GM21381 (cell line): ENCODE results near the gene RNF151.
A peak's percentile ranks its signal among the peaks of the same experiment; 100 is the strongest.
"Not testable (repeated sequence)": the region's sequence is repeated elsewhere in the genome, so short reads cannot be mapped to it uniquely, and the experiment has no call there.

ENCODE experiments used
- ATAC-seq: cut with Tn5 transposase; IDR thresholded peaks from one replicate; pipeline ENCODE4 v1.9.1; 2021; ENCODE audit warnings: mild to moderate bottlenecking, moderate library complexity; ENCODE audit not compliant: unreplicated experiment

The RNF151 gene, protein sequence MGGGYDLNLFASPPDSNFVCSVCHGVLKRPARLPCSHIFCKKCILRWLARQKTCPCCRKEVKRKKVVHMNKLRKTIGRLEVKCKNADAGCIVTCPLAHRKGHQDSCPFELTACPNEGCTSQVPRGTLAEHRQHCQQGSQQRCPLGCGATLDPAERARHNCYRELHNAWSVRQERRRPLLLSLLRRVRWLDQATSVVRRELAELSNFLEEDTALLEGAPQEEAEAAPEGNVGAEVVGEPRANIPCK

DNA sequence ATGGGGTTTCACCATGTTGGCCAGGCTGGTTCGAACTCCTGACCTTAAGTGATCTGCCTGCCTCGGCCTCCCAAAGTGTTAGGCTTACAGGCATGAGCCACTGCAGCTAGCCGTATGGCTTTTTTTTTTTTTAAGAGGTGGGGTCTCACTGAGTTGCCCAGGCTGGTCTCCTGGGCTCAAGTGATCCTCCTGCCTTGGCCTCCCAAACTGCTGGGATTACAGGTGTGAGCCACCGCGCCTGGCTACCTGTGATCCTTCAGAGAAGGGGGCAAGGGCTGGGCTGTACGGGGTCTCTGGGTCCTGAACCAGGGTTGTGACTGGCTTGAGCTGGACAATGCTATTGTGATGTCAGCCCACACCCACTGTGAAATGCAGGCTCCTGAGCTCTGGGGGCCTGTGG, at the start of gene RNF151:
Gene RNF151, plus strand, starts transcription at position 397 of the 400 bp plus-strand sequence. CDS start 26 bp downstream, outside the sequence.
- ATAC-seq: no peak

DNA sequence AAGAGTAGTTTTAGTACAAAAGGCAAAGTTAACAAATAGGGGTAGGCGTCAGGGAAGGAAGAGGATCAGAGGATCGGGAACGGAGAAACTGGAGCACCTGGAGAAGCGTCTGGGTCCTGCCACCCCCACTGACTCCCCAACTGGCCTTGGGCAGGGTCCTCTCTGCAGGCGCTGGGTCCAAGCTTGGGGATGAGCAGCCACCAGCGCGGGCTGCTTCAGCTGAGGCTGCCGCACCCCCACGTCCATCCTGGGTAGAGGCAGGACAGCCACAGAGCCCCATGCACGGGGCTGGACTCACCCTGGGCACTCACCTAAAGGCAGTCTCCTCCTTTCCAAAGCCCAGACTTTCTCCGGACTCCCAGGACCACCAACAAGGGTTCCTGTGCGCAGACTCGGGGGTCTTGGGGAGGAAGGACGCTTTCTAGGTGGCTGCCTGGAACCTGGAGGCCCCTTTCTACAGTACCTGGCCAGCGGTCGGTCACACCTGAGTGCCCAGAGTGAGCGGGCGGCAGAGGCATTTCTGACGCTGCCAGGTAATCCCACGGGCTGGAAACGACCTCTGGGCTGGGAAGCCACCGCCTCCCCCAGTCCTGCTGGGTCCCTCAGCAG, 49.5 kb upstream of the RNF151 start:
- no peak for ATAC-seq

DNA sequence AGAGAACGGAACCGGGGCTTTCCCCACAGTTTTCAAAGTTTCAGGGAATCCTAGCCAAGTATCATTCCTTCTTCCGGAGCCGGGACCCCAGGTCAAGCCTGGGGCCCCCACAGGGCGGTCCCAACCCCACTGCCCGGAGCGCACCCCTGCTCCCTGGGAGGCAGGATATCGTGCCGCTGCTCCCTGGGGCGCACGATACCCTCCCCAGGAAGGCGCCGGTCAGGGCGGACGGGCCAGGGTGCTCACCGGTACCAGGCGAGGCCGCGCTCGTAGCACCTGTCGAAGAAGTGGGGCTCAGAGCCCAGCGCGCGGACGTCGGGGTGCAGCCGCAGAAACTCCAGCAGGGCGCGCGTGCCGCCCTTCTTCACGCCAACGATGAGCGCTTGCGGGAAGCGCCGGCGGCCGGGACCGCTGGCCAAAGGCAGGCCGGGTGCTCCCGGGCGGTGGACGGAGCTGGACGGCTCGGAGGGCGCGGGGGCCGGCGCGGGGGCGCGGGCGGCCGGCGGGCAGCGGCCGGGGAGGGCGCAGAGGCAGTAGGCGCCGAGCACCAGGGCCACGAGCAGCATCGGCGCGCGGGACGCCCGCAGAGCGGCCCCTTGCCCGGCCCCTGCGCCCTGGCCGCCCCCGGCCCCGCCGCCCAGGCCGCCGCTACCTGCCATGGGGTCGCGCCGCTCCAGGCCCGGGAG, 48.8 kb upstream of the RNF151 start:
- ATAC-seq: no peak

DNA sequence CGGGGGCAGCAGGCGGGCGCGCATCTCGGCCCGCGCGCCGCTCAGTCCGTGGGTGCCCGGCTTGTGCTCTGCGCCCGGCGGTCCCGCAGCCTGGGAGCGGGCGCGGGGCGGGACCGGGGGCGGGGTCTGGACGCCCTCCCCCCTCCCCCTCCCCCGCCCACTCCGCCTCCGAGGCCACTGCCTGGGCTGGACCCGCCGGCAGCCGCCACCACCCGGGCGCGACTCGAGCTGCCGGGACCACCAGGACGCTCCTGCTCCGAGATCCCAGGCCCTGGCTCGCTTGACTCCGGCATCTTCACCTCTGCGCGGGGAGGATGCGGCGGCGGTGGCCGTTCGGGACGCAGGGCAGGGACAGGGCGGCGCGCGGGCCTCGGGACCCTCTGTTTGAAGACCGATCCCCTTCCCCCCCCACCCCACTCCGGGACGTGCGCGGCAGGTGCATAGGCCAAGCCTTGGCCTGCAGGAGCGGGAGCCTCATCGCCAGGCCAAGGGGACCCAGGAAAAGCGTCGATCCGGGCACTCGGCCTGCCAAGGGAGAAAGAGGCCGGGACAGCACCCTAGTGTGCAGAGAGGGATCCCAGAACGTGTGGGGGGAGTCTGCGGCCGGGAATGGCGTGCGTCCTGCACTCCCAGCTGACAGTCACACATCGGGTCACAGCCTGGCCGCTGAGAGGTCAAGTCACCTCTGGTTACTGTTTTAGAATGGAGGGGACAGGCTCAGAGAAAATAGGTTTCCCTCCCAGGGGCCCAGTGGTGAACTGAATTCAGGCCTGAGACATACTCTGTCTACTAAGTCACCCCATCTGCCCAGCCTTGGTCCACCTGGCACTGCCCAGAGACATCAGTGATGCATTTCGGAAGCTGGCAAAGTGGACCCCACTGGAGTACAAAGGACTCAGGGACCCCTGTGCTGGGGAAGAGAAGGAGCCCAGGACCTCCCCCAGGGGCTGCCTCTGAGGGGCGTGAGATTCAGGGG, 48.0 kb upstream of the RNF151 start, which contains the start of gene HS3ST6:
Gene HS3ST6, minus strand, starts transcription at position 65 of the 976 bp plus-strand sequence. CDS start 92 bp downstream, outside the sequence.
- no peak for ATAC-seq

DNA sequence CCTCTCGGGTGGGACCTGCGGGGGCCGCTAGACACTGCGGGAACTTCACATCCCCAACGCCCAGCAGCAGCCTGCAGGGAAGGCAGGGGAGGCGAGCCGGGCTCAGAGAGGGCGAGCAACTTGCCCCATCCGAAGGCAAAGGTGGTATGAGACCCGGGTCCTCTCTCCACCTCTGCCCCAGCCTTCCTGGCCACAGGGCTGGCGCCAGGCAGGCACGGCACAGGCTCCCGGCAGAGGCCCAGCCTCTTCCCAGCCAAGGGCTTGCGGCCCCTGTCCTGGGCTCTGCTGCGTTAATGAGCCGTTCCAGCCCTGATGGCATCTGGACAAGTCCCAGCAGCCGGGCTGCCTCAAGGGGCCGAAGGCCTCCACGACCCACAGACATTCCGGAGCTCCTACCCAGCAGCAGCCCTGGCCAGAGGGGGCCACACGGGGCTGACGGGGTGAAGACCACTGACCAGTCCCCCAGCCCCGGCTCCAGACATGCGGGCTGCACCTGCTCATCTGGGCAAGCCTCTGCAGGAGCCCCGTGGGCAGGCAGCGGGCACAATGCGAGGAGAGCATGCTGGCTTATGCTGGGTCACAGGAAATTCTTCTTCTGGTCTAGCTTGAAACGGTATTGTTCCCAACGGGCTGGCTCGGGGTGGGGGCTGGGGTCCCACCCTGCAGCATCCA, 47.2 kb upstream of the RNF151 start:
- ATAC-seq: no peak

DNA sequence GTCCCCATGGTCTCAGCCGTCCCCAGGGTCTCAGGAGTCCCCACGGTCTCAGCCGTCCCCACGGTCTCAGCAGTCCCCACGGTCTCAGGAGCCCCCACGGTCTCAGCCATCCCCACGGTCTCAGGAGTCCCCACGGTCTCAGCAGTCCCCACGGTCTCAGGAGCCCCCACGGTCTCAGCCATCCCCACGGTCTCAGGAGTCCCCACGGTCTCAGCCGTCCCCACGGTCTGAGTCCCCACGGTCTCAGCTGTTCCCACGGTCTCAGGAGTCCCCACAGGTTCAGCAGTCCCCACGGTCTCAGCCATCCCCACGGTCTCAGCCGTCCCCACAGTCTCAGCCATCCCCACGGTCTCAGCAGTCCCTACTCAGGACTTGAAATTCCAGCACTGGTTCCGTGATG, 46.5 kb upstream of the RNF151 start:
- ATAC-seq: not testable (repeated sequence)

DNA sequence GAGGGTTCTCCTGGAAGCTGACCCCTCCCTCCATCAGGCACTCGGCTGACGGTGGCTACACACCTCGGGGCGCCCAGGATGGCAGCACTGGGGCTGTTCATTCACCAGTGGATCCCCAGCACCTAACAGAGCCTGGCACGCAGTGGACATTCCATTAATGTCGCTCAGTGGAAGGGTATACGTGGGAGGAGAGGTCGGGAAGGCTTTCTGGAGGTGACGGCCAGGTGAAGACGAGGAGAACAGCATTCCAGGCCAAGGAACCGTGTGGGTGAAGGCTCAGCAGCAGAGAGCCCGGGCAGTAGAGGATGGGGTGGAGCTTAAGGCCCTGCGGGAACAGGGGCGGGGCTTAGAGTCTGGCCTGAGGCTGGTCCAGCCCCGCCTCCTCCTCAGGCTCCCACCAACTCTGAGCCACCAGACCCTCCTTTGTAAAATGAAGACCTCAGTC, 45.9 kb upstream of the RNF151 start:
- no peak for ATAC-seq

DNA sequence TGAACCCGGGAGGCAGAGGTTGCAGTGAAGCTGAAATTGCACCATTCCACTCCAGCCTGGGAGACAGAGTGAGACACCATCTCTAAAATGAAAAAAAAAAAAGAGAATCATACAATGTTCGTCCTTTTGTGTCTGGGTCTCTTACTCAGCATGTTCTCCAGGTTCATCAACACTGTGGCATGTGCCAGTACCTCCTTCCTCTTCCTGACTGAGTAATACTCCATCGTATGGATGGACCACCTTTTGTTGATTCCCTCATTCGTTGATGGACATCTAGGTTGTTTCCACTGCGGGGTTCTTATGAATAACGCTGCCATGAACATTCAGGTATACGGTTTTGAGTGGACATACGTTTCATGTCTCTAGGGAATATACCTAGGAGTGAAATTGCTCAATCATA, 44.3 kb upstream of the RNF151 start:
- no peak for ATAC-seq

DNA sequence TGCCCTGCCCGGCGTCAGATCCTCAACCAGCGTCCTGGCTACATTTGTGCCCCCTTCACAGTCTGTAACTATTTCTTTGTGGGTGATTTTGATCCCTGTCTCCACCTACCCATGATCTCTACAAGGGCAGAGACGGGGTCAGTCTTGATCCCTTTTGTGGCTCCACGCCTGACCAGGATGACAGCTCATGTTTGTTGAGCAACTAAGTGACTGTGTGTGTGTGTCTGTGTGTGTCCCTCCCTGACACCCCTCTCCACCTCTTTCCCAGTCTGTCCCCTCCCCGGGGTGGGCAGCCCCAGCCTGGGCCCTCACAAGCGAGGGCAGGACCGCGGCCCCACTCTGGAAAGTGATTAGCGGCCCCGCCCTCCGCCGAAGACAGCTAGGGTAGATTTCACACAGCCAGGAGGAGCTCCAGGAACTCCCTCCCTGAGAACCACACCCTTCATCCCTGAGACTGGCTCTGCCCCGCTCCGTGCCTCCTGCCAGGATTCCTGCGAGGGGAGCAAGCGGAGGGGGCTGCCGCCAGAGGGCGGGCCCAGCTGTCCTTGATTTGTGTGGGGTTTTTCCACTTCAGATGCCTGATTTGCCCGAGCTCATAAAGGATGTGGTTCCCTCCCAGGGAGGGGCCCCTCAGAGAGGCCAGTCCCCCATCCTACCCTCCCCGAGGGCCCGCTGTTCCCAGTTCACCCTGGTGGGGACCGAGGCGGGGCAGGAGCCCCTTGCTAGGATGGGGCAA, 43.2 kb upstream of the RNF151 start:
- no peak for ATAC-seq

DNA sequence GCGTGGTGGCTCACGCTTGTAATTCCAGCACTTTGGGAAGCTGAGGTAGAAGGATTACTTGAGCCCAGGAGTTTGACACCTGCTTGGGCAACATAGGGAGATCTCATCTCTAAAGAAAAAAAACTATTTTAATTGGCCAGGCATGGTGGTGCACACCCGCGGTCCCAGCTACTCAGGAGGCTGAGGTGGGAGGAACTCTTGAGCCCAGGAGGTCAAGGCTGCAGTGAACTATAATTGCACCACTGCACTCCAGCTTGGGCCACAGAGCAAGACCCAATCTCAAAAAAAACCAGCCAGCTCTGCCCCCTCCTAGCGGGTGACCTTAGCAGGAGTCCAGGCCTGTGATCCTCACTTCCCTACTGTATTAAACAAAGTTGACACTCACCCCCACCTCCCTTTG, 42.6 kb upstream of the RNF151 start:
- ATAC-seq: no peak

DNA sequence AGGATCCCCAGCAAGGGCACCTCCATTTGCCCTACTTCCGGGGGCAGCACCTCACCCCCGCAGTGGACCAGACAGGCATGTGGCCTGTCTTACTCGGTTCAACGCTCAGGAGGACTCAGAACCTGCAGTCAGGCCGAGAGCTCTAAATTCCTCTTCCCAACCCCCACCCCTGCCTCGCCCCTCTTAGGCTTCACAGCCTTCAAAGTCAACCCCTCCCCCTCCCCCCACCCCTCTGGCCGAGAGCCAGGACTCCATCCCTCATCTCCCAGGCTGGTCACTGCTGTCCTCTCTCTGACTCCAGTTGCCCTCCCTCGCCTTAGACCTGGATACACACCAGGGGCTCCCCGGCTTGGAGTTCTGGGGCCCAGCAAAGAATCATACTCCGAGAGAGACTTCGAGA, 40.4 kb upstream of the RNF151 start:
- no peak for ATAC-seq

DNA sequence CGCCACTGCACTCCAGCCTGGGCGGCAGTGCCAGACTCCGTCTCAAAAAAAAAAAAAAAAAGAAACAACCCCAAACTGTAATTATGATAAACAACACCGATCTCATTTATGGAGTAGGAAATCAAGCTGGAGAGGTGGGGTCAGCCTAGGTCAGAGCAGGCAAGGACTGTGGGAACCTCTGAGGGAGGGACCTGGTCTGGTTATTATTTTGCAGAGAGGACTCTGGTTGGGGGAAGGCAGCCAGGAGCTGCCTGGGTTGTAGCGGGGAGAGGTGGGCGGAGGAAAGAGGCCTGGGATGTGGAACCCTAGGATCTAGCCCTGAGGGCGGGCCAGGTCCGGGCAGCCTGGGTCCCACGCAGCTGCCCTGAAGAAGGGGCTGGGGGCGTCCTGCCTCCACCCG, 37.6 kb upstream of the RNF151 start:
- no peak for ATAC-seq

DNA sequence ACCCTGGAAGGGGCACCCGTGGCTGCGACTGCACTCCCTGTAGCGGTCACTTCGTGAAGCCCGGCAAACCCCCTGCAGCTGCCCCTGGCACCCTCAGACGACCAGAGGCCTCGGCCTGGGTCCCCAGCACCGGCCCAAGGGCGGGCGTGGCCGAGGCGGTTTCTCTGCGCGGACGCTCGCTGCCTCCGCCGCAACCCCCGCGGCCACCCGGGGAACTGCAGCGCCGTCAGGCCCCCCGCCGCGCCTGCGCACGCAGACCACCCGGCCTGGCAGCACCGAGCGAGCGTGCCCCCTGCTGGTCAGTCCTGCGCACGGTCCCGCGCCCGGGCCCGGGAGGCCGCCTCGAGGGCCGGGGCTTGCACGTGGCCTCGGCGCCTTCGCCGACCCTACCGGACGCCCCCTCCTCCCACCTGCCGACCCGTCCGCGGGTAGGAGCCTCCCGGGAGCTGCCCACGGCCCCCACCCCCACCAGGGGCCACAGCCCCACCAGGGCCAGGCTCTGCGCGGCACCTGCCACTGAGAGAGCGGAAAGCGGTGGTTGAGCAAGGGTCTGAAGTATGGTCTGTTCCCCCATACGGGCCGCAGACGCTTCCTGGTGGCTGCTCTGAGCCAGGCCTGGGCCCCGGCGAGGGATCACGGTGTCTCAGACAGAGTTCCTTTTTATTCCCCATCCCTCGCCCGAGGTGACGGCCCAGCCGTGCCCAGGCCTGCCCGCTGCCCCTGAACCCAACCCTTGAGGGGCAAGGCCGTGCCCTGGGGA, 36.9 kb upstream of the RNF151 start:
- peak; percentile 88 for ATAC-seq

DNA sequence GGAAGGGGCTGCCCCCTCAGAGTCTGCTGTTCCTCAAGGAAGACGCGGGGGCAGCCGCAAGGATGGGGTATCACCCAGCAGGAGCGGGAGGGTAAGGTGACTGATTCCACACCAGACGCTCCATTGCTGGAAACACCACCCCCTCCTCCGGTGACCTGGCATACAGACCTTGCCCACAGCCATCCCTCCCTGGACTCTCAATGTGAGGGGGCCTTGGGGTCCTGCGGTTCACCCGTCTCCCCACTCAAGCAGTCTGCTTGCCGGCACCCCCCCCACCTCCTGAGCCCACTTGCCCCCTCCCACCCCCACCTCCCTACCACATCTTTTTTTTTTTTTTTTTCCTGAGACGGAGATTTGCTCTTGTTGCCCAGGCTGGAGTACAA, 36.3 kb upstream of the RNF151 start:
- no peak for ATAC-seq

DNA sequence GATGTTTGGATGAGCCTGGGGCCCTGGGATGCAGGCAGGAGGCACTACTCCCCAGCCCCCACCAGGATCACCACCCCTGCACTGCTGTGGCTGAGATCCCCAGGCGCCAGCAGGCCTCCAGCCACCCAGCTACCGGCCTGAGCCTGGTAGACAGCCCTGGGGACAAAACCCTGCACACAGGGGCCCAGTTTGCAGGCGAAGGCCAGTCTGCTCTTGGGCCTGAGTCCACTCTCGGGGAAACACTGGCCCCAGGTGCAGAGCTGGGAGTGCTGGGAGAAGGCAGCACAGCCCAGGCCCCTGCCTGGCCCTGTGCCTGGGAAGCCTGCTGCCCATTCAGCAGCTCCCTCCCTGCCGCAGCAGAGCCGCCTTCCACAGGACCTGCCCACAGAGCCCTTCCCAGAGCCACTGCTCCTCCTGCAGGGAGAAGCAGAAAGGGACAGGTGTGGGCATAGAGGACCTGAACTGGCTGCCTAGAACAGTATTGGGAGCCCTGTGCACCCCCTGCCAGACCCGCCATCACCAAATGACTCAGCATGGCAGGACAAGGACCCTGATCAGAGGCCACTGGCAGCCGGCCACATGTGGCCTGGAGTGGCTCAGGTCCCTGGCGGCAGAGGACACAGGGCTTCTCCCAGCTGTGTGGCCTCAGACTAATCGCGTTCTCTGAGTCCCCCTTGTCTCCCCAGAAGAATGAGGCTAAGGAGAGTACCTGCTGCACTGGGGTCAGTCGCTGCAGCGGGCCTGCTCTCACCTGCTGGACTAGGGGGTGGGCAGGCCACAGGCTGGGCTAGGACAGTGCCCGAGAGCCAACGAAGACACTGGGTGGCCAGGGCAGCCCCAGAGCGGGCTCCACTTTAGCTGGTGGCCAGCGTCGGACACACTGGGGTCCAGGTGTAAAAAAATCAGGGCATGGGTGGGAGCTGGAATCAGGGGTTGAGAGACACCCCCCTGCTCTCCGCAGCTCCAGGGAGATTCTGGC, 34.3 kb upstream of the RNF151 start:
- no peak for ATAC-seq

DNA sequence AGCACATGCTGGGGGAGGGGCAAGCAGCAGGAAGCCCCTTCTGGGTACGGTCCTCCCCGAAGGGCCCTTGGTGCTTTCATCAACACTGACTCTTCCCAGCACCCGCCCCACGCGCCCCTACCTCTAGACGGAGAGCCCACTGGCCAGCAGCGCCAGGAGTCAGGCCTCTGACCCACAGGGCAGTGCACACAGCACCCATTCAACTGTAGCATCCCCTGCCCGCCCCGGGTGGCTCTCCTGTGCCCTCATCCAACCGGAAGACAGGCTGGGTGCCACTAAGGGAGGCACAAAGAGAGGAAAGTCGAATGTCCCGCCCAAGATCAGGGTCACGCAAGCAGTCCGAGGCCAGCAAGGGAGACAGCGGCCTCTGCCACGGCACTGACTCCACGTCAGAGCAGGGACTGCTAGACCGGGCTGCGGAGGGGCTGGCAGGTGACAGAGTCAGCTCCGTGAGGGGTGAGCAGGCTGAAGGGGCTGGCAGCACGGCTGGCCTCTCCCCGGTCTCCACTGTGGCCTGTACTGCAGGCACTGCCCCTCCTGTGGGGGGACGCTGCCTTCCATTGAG, 33.5 kb upstream of the RNF151 start:
- ATAC-seq: no peak

DNA sequence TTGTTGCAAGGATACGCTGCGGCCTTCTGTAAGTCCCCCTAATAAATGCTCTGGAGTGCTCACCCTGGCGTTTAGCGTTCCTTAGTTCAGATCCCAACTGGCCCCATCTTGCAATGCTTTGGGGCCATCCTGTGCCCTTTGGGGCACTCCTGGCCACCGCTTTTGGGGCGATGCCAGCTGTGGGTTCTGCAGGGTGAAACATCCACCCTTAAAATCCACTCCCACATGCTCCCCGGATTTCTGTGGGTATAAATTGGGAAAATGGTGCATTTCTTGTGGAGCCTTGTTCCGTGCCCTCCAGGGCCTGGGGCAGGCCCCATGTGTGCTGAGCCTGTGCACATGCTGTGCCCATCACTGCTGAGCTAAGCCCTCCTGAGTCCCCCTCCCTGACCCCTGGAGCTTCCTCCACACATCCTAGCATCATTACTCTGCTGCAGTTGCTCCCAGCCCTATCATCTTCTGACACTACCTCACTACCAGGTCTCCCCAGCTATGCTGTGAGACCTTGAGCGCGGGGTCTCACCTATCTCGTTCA, 29.6 kb upstream of the RNF151 start:
- ATAC-seq: no peak
